ENCODE results near the gene SETD1A.

DNA sequence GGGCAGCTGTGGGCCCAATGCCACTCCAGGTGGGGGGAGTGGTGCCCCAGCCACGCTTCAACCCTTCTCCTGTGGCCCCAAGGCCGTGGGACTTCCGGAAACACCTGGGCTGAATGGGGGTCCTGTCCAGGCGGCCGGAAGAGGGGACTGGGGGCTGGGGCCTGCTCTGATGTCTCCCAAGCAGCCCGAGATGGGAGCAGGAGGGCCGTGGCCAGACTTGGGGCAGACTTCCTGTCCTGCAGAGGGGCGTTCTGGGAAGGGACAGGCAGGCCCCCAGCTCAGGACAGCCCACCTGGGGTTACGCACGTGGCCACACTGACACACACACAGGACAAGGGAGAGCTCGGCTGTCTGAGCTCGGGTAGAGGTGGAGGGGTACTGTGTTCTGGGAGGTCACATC, 32.6 kb downstream of the SETD1A start:
- no peak for TF ChIP-seq PHF8 (IDR thresholded peaks at IDR 0.05; ENCODE audit: borderline replicate concordance, low read length)
- TF ChIP-seq SMAD4 (CRISPR knock-in tag; conservative IDR thresholded peaks at IDR 0.05), result no peak
- TF ChIP-seq CHD2 (IDR thresholded peaks at IDR 0.05; ENCODE audit: low read depth, low read length), result no peak
- TF ChIP-seq MAFK (IDR thresholded peaks at IDR 0.05; ENCODE audit: low read length), result no peak
- TF ChIP-seq, protein P1, sequence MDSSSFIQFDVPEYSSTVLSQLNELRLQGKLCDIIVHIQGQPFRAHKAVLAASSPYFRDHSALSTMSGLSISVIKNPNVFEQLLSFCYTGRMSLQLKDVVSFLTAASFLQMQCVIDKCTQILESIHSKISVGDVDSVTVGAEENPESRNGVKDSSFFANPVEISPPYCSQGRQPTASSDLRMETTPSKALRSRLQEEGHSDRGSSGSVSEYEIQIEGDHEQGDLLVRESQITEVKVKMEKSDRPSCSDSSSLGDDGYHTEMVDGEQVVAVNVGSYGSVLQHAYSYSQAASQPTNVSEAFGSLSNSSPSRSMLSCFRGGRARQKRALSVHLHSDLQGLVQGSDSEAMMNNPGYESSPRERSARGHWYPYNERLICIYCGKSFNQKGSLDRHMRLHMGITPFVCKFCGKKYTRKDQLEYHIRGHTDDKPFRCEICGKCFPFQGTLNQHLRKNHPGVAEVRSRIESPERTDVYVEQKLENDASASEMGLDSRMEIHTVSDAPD (CRISPR knock-in tag; IDR thresholded peaks at IDR 0.05), result no peak
- no peak for TF ChIP-seq EP300 (IDR thresholded peaks at IDR 0.05; ENCODE audit: low read length)
- TF ChIP-seq, protein P2, sequence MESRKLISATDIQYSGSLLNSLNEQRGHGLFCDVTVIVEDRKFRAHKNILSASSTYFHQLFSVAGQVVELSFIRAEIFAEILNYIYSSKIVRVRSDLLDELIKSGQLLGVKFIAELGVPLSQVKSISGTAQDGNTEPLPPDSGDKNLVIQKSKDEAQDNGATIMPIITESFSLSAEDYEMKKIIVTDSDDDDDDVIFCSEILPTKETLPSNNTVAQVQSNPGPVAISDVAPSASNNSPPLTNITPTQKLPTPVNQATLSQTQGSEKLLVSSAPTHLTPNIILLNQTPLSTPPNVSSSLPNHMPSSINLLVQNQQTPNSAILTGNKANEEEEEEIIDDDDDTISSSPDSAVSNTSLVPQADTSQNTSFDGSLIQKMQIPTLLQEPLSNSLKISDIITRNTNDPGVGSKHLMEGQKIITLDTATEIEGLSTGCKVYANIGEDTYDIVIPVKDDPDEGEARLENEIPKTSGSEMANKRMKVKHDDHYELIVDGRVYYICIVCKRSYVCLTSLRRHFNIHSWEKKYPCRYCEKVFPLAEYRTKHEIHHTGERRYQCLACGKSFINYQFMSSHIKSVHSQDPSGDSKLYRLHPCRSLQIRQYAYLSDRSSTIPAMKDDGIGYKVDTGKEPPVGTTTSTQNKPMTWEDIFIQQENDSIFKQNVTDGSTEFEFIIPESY (CRISPR knock-in tag; IDR thresholded peaks at IDR 0.05), result no peak
- TF ChIP-seq, protein P3, sequence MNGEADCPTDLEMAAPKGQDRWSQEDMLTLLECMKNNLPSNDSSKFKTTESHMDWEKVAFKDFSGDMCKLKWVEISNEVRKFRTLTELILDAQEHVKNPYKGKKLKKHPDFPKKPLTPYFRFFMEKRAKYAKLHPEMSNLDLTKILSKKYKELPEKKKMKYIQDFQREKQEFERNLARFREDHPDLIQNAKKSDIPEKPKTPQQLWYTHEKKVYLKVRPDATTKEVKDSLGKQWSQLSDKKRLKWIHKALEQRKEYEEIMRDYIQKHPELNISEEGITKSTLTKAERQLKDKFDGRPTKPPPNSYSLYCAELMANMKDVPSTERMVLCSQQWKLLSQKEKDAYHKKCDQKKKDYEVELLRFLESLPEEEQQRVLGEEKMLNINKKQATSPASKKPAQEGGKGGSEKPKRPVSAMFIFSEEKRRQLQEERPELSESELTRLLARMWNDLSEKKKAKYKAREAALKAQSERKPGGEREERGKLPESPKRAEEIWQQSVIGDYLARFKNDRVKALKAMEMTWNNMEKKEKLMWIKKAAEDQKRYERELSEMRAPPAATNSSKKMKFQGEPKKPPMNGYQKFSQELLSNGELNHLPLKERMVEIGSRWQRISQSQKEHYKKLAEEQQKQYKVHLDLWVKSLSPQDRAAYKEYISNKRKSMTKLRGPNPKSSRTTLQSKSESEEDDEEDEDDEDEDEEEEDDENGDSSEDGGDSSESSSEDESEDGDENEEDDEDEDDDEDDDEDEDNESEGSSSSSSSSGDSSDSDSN (IDR thresholded peaks at IDR 0.05; ENCODE audit: borderline replicate concordance in 1 of 2, low read depth in 2 of 2, low read length in 2 of 2), result no peak
- no peak for TF ChIP-seq BHLHE40 (IDR thresholded peaks at IDR 0.05; ENCODE audit: low read length)
